ENCODE measurements around the gene SNUPN. TPM values are rescaled to one million over a fixed set of nuclear protein-coding genes. Genes with fewer than 3 reads are reported as not detected.
A peak's percentile ranks its signal among the peaks of the same experiment; 100 is the strongest.

SNUPN gene
- total RNA-seq, 4 donors from 2014 or later: 16.5 to 19.7 (median 18.1) TPM

GRCh38 chr15:75661756-75662140 is 36.2 kb upstream of the SNUPN start:
- no peak overlapping the region for H3K4me3 ChIP-seq (ENCODE audit: low read depth, poor library complexity, severe bottlenecking)
- no peak for TF ChIP-seq POLR2A (IDR thresholded peaks at IDR 0.05)
- TF ChIP-seq CTCF (IDR thresholded peaks at IDR 0.05): no peak
- intact Hi-C loops (cut with DNase I; ENCODE audit: low total_unique reads): no loop called here
- no peak for DNase-seq (ENCODE audit: low spot score in 2 of 2)
- 36 to 41% methylated on average over 3 of the region's 3 CpGs for WGBS, 2 donors

- H3K4me3 ChIP-seq (ENCODE audit: low read depth, poor library complexity, severe bottlenecking): no peak overlapping the region
- TF ChIP-seq CTCF (IDR thresholded peaks at IDR 0.05) (no peak), POLR2A (IDR thresholded peaks at IDR 0.05) (no peak)
- WGBS, 2 donors: 16 to 31% methylated on average over 10 to 13 of the region's 14 CpGs
- peak; percentile 91 to 98 for DNase-seq (ENCODE audit: low spot score in 2 of 2)
- intact Hi-C loops (cut with DNase I; ENCODE audit: low total_unique reads): no loop called here
Measured at GRCh38 chr15:75661100-75661755, 35.7 kb upstream of the SNUPN start.

GRCh38 chr15:75659928-75660645 is 34.6 kb upstream of the SNUPN start:
- no peak for DNase-seq (ENCODE audit: low spot score in 2 of 2)

GRCh38 chr15:75659141-75659771 is 33.7 kb upstream of the SNUPN start:
- WGBS, 2 donors: 55 to 62% methylated on average over 9 of the region's 9 CpGs
- no peak overlapping the region for H3K4me3 ChIP-seq (ENCODE audit: low read depth, poor library complexity, severe bottlenecking)
- DNase-seq (ENCODE audit: low spot score in 2 of 2): no peak
- no peak for TF ChIP-seq CTCF (IDR thresholded peaks at IDR 0.05)
- no peak for TF ChIP-seq POLR2A (IDR thresholded peaks at IDR 0.05)
- intact Hi-C loops (cut with DNase I; ENCODE audit: low total_unique reads): loop anchor here (10.0 kb wide), 1 partner anchor 294 kb away; the partner anchor contains the start of gene MAN2C1

More at GRCh38 chr15:75659928-75660645, 34.6 kb upstream of the SNUPN start:
- WGBS, 2 donors: 40 to 58% methylated on average over 15 to 16 of the region's 17 CpGs
- H3K4me3 ChIP-seq (ENCODE audit: low read depth, poor library complexity, severe bottlenecking): no peak overlapping the region
- TF ChIP-seq POLR2A (IDR thresholded peaks at IDR 0.05): no peak
- intact Hi-C loops (cut with DNase I; ENCODE audit: low total_unique reads): loop anchor here (10.0 kb wide), 1 partner anchor 295 kb away; the partner anchor contains the start of gene MAN2C1

GRCh38 chr15:75656813-75657212 is 31.3 kb upstream of the SNUPN start:
- 89% methylated on average over 22 of the region's 22 CpGs for WGBS, 2 donors
- intact Hi-C loops (cut with DNase I; ENCODE audit: low total_unique reads): loop anchor here (10.0 kb wide), 1 partner anchor 292 kb away; the partner anchor contains the start of gene MAN2C1

More at GRCh38 chr15:75656813-75657212, 31.3 kb upstream of the SNUPN start:
- no peak for DNase-seq (ENCODE audit: low spot score in 2 of 2)
- TF ChIP-seq POLR2A (IDR thresholded peaks at IDR 0.05): no peak
- TF ChIP-seq CTCF (IDR thresholded peaks at IDR 0.05): no peak
- H3K4me3 ChIP-seq (ENCODE audit: low read depth, poor library complexity, severe bottlenecking): no peak overlapping the region
